ENCODE data around the gene PGLYRP3. TPM values are rescaled to one million over a fixed set of nuclear protein-coding genes. Genes with fewer than 3 reads are reported as not detected.

PGLYRP3 gene
- total and polyA plus RNA-seq, 2 donors (not counting 3 experiments of a cell fraction or from before 2014, with no cell fraction given): not detected

- no peak for FAIRE-seq
- CTCF ChIA-PET: interaction anchor here (0.8 to 13.2 kb wide), 2 partner anchors 133 to 150 kb away, joined by 3 to 331 read pairs; no protein-coding TSS in a partner anchor
- no peak for DNase-seq (ENCODE audit: low read depth, low spot score)
Measured at GRCh38 chr1:153360190-153360589, 47.4 kb upstream of the PGLYRP3 start.

More at GRCh38 chr1:153360190-153360589, 47.4 kb upstream of the PGLYRP3 start:
- Histone ChIP-seq H3K27ac (ENCODE audit: insufficient read depth, low read depth, low read length) (no peak overlapping the region), H3K27me3 (ENCODE audit: control insufficient read depth in 2 of 2, insufficient read depth in 2 of 2, low read length in 2 of 2) (no peaks in the 10 kb centered on the region), H3K4me2 (ENCODE audit: insufficient read depth, low read length) (no peak overlapping the region), H3K4me1 (ENCODE audit: control insufficient read depth, extremely low read depth, insufficient read depth, low read length) (no peaks in the 10 kb centered on the region), H3K79me2 (ENCODE audit: control insufficient read depth, insufficient read depth, low read length) (no peaks in the 10 kb centered on the region), H3K9ac (replicated peaks; ENCODE audit: extremely low read depth, insufficient read depth, low read length) (no peak overlapping the region), H3K9me1 (replicated peaks; ENCODE audit: control insufficient read depth, extremely low read depth, insufficient read depth, low read length) (no peaks in the 10 kb centered on the region), H3K4me3 (replicated peaks in 1 of 3; ENCODE audit: insufficient read depth in 1 of 3, low read depth in 1 of 3, low read length in 3 of 3) (no peak overlapping the region), H2AFZ (ENCODE audit: low read depth, low read length) (no peak overlapping the region), H4K20me1 (replicated peaks; ENCODE audit: control insufficient read depth, extremely low read depth, insufficient read depth, low read length) (no peaks in the 10 kb centered on the region), H3K9me3 (replicated peaks; ENCODE audit: control insufficient read depth, insufficient read depth, low read length) (no peaks in the 10 kb centered on the region), H3K36me3 (ENCODE audit: control insufficient read depth in 2 of 2, extremely low read depth in 1 of 2, insufficient read depth in 2 of 2, low read length in 2 of 2) (no peaks in the 10 kb centered on the region)
- dilution Hi-C loops (cut with MboI; ENCODE audit: extremely low pct_ligation_motif_present, low sequenced_read_pairs): no loop called here
- intact Hi-C loops (cut with micrococcal nuclease): no loop called here
- no TSS peak for BruUV-seq (replicated peaks)
- POLR2A ChIA-PET: no interaction called here
- TF ChIP-seq MAX (IDR thresholded peaks at IDR 0.05; ENCODE audit: insufficient read depth, insufficient read length) (no peak), JUN (IDR thresholded peaks at IDR 0.05; ENCODE audit: borderline replicate concordance, insufficient read depth, insufficient read length, low read depth) (no peak), POLR2A (IDR thresholded peaks at IDR 0.05; ENCODE audit: low read depth, low read length) (no peak), CTCF (IDR thresholded peaks at IDR 0.05; ENCODE audit: extremely low read depth in 1 of 2, insufficient read depth in 1 of 2, low read depth in 1 of 2, low read length in 2 of 2) (no peak), EZH2 (IDR thresholded peaks at IDR 0.05; ENCODE audit: borderline replicate concordance, low read depth, low read length, severe bottlenecking) (no peak), GATA2 (IDR thresholded peaks at IDR 0.05; ENCODE audit: insufficient read depth, insufficient read length, low read depth, low read length) (no peak), MYC (IDR thresholded peaks at IDR 0.05; ENCODE audit: low read depth, low read length) (no peak), FOS (IDR thresholded peaks at IDR 0.05; ENCODE audit: borderline replicate concordance, insufficient read depth, low read length) (no peak), POLR2AphosphoS5 (IDR thresholded peaks at IDR 0.05; ENCODE audit: insufficient read depth, low read depth, low read length) (no peak)
